Measurements from ENCODE around the gene EPX. TPM values are rescaled to one million over a fixed set of nuclear protein-coding genes. Genes with fewer than 3 reads are reported as not detected.

EPX gene
- total RNA-seq, 2 experiments from 2014 or later: not detected

GRCh38 chr17:58208344-58208743, 15.8 kb downstream of the EPX start:
- ChIA-PET CTCF (no interaction called here), POLR2A (no interaction called here)
- Histone ChIP-seq H3K4me3 (ENCODE audit: low read length) (no peak overlapping the region), H3K27me3 (ENCODE audit: control insufficient read depth in 1 of 2, insufficient read depth in 2 of 2, low read length in 2 of 2) (no peaks in the 10 kb centered on the region), H3K27ac (ENCODE audit: low read depth in 1 of 2, low read length in 2 of 2) (no peak overlapping the region), H3K36me3 (ENCODE audit: insufficient read depth, low read length) (peaks cover 34% of the 10 kb centered on the region), H3K9me3 (ENCODE audit: control insufficient read depth in 1 of 2, insufficient read depth in 1 of 2, low read length in 2 of 2) (no peaks in the 10 kb centered on the region), H3K4me1 (ENCODE audit: insufficient read depth, low read length) (no peaks in the 10 kb centered on the region)
- no peak overlapping the region for H3K4me3 Mint-ChIP-seq
- DNase-seq (no peak), ATAC-seq (ENCODE audit: poor library complexity) (no peak)
- H3K36me3 Mint-ChIP-seq (ENCODE audit: low read depth): peaks cover 67% of the 10 kb centered on the region
- H3K27me3 Mint-ChIP-seq: no peaks in the 10 kb centered on the region
- no peak overlapping the region for H3K27ac Mint-ChIP-seq
- no peaks in the 10 kb centered on the region for H3K9me3 Mint-ChIP-seq
- no peak for TF ChIP-seq CTCF (IDR thresholded peaks at IDR 0.05)
- intact Hi-C loops (cut with DNase I, micrococcal nuclease): no loop called here
- no peaks in the 10 kb centered on the region for H3K4me1 Mint-ChIP-seq (ENCODE audit: low read depth)

- Mint-ChIP-seq H3K27ac (no peak overlapping the region), H3K27me3 (no peaks in the 10 kb centered on the region), H3K4me1 (ENCODE audit: low read depth) (no peaks in the 10 kb centered on the region), H3K36me3 (ENCODE audit: low read depth) (peaks cover 79% of the 10 kb centered on the region), H3K9me3 (no peaks in the 10 kb centered on the region), H3K4me3 (no peak overlapping the region)
- intact Hi-C loops (cut with DNase I, micrococcal nuclease): no loop called here
- no peak for TF ChIP-seq CTCF (IDR thresholded peaks at IDR 0.05)
- H3K36me3 ChIP-seq (ENCODE audit: insufficient read depth, low read length): peaks cover 34% of the 10 kb centered on the region
- ATAC-seq (ENCODE audit: poor library complexity) (no peak), DNase-seq (no peak)
- ChIA-PET POLR2A (no interaction called here), CTCF (no interaction called here)
- H3K9me3 ChIP-seq (ENCODE audit: control insufficient read depth in 1 of 2, insufficient read depth in 1 of 2, low read length in 2 of 2): no peaks in the 10 kb centered on the region
- no peak overlapping the region for H3K4me3 ChIP-seq (ENCODE audit: low read length)
- no peak overlapping the region for H3K27ac ChIP-seq (ENCODE audit: low read depth in 1 of 2, low read length in 2 of 2)
- H3K27me3 ChIP-seq (ENCODE audit: control insufficient read depth in 1 of 2, insufficient read depth in 2 of 2, low read length in 2 of 2): no peaks in the 10 kb centered on the region
- no peaks in the 10 kb centered on the region for H3K4me1 ChIP-seq (ENCODE audit: insufficient read depth, low read length)
These were observed 18.4 kb downstream of the EPX start for GRCh38 chr17:58210922-58211321.

- Histone ChIP-seq H3K27ac (ENCODE audit: low read depth in 1 of 2, low read length in 2 of 2) (no peak overlapping the region), H3K4me3 (ENCODE audit: low read length) (no peak overlapping the region), H3K27me3 (ENCODE audit: control insufficient read depth in 1 of 2, insufficient read depth in 2 of 2, low read length in 2 of 2) (no peaks in the 10 kb centered on the region), H3K9me3 (ENCODE audit: control insufficient read depth in 1 of 2, insufficient read depth in 1 of 2, low read length in 2 of 2) (no peaks in the 10 kb centered on the region), H3K36me3 (ENCODE audit: insufficient read depth, low read length) (peaks cover 14% of the 10 kb centered on the region), H3K4me1 (ENCODE audit: insufficient read depth, low read length) (peaks cover 16% of the 10 kb centered on the region)
- ChIA-PET CTCF (no interaction called here), POLR2A (no interaction called here)
- intact Hi-C loops (cut with DNase I, micrococcal nuclease): loop anchor here in 1 of 2 experiments (5.0 kb wide), 6 partner anchors 43 to 892 kb away; partner anchors contain the start of genes MRPS23, SRSF1 and TRIM37
- ATAC-seq (ENCODE audit: poor library complexity) (no peak), DNase-seq (no peak)
- H3K27ac Mint-ChIP-seq: no peak overlapping the region
- no peak for TF ChIP-seq CTCF (IDR thresholded peaks at IDR 0.05)
- peaks cover 18% of the 10 kb centered on the region for H3K4me1 Mint-ChIP-seq (ENCODE audit: low read depth)
- no peak overlapping the region for H3K4me3 Mint-ChIP-seq
- no peaks in the 10 kb centered on the region for H3K27me3 Mint-ChIP-seq
- no peaks in the 10 kb centered on the region for H3K9me3 Mint-ChIP-seq
- peaks cover 62% of the 10 kb centered on the region for H3K36me3 Mint-ChIP-seq (ENCODE audit: low read depth)
These were observed 23.2 kb downstream of the EPX start for GRCh38 chr17:58215685-58216084.
